ENCODE data around the gene CLASP1.
"Not testable (repeated sequence)": the region's sequence is repeated elsewhere in the genome, so short reads cannot be mapped to it uniquely, and the experiment has no call there.

CLASP1 gene
- 107 to 160 reads per million in 2 donors for total RNA-seq

- DNase-seq: no peak
These were observed at the start of gene CLASP1 for GRCh38 chr2:121649149-121649595. TSS of gene CLASP1 (minus strand) at chr2:121649462. CDS start at chr2:121605895, 43,567 bp downstream.

GRCh38 chr2:121698318-121698930 is 49.2 kb upstream of the CLASP1 start:
- no peak for DNase-seq

- no peak for DNase-seq
These were observed 47.9 kb upstream of the CLASP1 start for GRCh38 chr2:121697108-121697631.

GRCh38 chr2:121696410-121696930 is 47.2 kb upstream of the CLASP1 start:
- DNase-seq: no peak

GRCh38 chr2:121695171-121695451 is 45.8 kb upstream of the CLASP1 start:
- DNase-seq: no peak

- DNase-seq: no peak
These were observed 45.3 kb upstream of the CLASP1 start for GRCh38 chr2:121694398-121695170.

- not testable (repeated sequence) for DNase-seq
These were observed 41.3 kb upstream of the CLASP1 start for GRCh38 chr2:121690572-121690971.

- no peak for DNase-seq
These were observed 40.8 kb upstream of the CLASP1 start for GRCh38 chr2:121690095-121690494.

GRCh38 chr2:121689356-121689755 is 40.1 kb upstream of the CLASP1 start:
- no peak for DNase-seq

- no peak for DNase-seq
These were observed 39.6 kb upstream of the CLASP1 start for GRCh38 chr2:121688820-121689219.

GRCh38 chr2:121686902-121687301 is 37.6 kb upstream of the CLASP1 start:
- DNase-seq: no peak

GRCh38 chr2:121686218-121686617 is 37.0 kb upstream of the CLASP1 start:
- no peak for DNase-seq

GRCh38 chr2:121682396-121683298 is 33.4 kb upstream of the CLASP1 start:
- no peak for DNase-seq

- DNase-seq: no peak
These were observed 28.6 kb upstream of the CLASP1 start for GRCh38 chr2:121677855-121678254.

- DNase-seq: not testable (repeated sequence)
These were observed 22.4 kb upstream of the CLASP1 start for GRCh38 chr2:121671621-121672020.

GRCh38 chr2:121670181-121670580 is 20.9 kb upstream of the CLASP1 start:
- DNase-seq: no peak

GRCh38 chr2:121667618-121668017 is 18.4 kb upstream of the CLASP1 start:
- DNase-seq: no peak

- DNase-seq: no peak
These were observed 16.8 kb upstream of the CLASP1 start for GRCh38 chr2:121666042-121666441.

- DNase-seq: no peak
These were observed 16.2 kb upstream of the CLASP1 start for GRCh38 chr2:121665504-121665903.

- DNase-seq: no peak
These were observed 15.5 kb upstream of the CLASP1 start for GRCh38 chr2:121664713-121665112.

GRCh38 chr2:121664086-121664485 is 14.8 kb upstream of the CLASP1 start:
- DNase-seq: no peak

GRCh38 chr2:121663434-121663833 is 14.2 kb upstream of the CLASP1 start:
- DNase-seq: no peak

- no peak for DNase-seq
These were observed 13.4 kb upstream of the CLASP1 start for GRCh38 chr2:121662656-121663055.
